HG03135 (cell line): ENCODE measurements around the gene ASCC1.
"Not testable (repeated sequence)": the region's sequence is repeated elsewhere in the genome, so short reads cannot be mapped to it uniquely, and the experiment has no call there.

Experiments used
- ATAC-seq: cut with Tn5 transposase; IDR thresholded peaks from one replicate; pipeline ENCODE4 v1.9.1; 2021; ENCODE audit warnings: mild to moderate bottlenecking, moderate library complexity; ENCODE audit not compliant: unreplicated experiment

ASCC1 gene

DNA sequence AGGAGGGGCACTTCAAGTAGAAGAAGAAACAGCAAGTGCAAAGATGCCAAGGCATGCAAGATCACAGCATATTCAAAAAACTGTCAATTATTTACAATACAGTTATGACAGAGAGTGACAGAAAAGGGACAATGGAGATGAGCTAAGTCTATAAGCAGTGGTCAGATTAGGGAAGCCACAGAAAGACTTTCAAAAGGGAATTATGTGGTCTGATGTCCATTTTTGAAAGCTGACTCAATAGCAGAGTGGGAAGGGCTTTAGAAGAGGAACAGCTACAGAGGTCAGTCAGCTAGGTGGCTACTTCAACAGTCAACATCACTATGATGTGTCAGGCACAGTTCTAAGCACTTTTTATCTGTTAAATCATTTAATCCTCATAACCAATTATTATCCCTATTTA lies 82.6 kb downstream of the ASCC1 start:
- peak; percentile 73 for ATAC-seq

DNA sequence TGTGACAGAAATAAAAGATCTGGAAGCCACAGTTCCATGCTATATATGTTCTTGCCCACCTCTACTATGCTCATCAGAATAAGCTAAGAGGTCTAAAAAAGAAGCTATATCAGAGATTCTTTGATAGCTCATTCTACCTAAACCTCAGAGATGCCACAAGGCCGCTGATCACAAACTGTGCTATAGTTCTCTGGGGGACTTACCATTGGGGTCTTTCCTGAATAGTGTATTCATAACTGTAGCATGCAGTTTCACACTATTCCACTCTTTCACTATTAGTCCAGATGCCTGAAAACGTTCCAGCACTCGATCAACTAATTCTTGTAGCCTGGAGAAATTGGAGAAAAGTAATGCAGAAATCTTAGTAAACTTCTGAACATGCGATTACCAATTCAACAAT lies 83.2 kb downstream of the ASCC1 start:
- ATAC-seq = no peak

DNA sequence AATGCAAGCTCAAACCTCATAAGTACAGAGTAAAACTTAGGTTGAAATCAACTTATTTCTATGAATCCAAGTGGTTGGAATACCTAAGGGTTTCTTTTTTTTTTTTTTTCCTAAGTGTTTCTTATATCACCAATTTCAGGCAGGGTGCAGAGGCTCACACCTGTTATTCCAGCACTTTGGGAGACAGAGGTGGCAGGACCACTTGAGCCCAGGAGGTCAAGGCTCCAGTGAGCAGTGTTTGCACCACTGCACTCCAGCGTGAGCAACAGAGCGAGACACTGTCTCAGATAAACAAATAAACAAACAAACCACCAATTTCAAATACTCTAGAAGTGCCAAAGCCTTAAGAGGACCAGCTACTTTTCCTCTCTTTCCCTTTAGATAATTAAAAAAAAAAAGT lies 88.5 kb downstream of the ASCC1 start:
- ATAC-seq = no peak

DNA sequence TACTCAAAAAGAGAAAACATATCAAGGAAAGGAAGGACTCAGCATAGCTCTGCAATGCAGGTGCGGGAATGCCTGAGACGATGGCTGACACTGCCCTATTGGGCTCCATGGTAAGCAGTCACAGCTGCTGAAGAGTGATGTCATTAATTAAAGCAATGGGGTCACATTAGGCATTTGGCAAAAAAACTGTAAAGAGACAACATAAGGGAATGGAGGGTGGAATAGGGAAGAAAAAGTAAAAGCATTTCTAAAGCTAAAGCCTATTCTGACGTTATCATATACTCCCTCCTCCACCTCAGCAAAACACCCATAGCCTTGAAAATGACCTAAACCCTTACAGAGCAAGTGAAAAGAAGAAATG lies 89.2 kb downstream of the ASCC1 start:
- no peak for ATAC-seq

DNA sequence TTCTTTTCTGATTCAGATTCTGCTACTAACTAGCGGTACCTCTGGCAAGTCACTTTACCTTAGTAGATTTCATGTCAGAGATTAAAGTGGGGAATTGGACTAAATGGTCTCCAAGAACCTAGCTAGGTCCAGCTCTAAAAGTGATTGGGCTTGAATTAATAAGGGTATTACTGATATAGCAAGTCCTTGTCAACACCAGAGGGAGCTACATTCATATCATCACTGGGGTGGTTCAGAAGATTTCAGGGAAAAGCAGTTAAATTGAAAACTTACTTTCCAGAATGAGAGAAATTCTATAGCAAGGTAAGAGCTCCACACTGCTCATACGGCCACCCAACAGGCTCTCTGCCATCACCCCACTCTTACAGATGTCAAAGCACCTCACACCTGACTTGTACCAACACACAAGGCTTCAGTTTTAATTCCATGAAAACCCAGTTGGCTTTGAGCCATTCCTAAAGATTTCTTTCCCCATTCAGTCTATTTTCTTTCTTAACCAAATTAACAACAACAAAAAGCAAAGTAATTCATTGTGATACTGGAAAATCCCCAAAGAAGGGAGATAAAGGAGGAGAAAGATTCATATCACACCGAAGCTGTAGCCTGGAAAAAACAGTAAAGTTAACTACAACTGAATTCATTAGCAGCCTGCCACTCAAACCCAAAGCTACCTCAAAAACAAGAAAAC lies 89.7 kb downstream of the ASCC1 start:
- ATAC-seq = no peak

DNA sequence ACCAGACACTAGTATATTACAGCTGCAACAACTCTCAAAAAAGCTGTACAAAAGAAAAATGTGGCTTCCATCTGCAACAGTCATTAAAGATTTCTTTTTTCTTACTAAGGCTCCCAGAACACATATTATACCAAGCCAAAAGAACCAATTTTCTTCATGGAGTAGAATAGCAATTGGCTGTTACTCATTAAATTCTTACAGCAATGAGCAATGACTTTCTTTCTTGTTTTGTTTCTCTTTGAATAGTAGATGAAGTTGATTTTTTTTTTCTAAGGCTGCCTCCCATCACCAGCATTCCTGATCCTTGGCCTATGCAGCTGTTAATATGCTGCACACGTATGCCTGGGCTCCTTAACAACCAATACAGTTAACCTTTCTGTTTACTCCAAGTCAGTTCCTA lies 91.1 kb downstream of the ASCC1 start:
- no peak for ATAC-seq

DNA sequence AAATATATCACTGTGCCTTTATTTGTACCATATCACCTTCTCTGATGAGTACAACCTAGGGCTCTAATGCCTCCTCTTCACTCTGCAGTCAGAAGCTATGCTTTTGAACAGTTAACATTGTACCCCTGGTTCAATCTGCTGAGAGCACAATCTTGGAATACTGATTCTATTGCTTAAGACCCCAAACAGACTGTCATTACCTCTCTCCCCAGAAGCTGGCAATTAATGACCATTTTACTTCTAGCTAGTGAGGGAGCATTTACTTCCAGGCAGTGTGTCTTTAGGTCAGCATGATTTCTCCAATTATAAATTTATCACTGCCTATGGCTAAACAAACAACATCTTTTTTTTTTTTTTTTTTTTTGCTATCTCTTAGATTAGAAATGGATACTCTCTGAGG lies 91.7 kb downstream of the ASCC1 start:
- ATAC-seq = no peak

DNA sequence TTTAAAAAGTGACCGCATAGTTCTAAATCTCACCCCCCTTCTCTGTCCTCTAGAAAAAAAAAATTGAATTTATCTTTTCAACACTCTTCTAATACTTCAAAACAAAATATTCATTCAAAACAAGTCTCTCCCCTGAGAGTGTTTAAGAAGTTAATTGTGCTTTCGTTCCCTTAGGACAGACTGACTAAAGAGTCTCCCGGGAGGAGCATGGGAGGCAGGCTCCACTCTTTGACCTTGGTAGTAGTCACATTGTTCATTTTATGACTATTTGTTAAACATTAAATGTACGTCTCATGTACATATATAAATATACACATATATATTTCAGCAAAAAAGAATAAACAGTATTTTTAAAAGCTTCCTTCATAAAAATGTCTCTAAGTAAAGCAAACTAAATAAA lies 92.5 kb downstream of the ASCC1 start:
- no peak for ATAC-seq

DNA sequence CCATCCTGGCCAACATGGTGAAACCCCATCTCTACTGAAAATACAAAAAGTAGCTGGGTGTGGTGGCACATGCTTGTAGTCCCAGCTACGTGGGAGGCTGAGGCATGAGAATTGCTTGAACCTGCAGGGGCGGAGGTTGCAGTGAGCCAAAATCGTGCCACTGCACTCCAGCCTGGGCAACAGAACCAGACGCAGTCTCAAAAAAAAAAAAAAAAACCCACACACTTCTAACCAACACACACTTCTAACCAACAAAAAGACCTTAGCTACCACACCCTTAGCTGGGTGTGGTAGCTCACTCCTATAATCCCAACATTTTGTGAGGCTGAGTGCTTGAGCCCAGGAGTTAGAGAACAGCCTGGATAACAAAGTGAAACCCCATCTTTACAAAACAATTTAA lies 93.9 kb downstream of the ASCC1 start:
- ATAC-seq = no peak

DNA sequence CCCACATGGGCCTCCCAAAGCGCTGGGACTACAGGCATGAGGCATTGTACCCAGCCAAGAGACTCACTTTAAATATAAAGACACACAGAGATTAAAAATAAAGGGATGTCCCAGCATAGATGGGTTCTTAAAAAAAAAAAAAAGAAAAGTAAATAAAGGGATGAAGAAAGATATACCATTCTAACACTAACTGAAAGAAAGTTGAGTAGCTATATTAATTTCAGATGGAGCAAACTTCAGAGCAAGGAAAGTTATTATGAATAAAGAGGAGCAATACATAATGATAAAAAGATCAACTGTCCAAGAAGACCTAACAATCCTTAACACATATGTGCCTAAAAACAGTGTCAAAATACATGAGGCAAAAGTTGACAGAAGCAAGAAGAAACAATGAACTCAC lies 94.7 kb downstream of the ASCC1 start:
- ATAC-seq = no peak

DNA sequence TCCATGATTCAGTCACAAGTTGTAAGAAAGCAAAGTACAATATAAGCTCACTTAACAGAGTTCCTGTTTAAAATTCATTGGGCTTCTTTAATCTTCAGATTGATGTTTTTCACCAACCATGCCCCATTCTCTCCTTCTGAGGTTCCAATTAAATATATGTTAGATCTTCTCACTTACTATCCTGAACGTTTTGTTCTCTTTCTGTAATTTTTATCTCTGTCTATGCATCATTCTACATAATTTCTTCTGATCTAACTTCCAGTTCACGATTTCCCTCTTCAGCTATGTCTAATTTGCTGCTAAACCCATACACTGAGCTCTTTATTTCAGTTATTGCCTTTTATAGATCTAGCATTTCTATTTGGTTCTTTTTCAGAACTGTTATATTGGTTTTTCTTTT lies 99.7 kb downstream of the ASCC1 start:
- no peak for ATAC-seq

DNA sequence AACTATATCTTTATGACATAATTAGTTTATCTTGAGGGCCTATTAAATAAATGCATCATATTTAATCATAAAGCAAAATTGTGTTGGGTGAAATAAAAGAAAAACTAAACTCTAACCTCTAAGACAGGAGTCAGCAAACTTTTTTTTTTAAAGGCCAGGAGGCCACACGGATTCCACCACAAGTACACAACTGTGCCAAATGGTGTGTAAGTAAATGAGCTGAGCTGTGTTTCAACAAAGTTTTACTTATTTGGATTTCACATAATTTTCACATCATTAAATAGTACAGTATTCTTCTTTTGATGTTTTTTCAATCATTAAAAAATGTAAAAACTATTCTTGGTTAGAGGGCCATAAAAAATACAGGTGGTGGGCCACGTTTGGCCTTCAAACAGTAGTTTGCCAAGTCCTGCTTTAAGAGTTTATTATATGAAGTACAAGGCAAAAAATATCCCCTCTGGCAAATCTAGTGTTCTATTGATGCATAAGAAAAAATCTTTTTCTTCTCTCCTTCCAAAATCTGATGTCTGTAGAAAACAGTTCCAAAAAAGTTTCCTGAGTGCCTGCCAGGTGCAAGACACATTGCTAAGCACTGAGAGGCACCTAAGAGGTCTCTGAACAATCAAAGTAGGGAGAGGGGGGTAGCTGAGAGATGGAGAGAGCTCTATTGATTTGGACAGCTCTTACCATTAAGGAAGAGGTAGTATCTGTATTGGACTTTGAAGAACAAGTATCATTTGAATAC lies 101.2 kb downstream of the ASCC1 start:
- ATAC-seq = no peak

DNA sequence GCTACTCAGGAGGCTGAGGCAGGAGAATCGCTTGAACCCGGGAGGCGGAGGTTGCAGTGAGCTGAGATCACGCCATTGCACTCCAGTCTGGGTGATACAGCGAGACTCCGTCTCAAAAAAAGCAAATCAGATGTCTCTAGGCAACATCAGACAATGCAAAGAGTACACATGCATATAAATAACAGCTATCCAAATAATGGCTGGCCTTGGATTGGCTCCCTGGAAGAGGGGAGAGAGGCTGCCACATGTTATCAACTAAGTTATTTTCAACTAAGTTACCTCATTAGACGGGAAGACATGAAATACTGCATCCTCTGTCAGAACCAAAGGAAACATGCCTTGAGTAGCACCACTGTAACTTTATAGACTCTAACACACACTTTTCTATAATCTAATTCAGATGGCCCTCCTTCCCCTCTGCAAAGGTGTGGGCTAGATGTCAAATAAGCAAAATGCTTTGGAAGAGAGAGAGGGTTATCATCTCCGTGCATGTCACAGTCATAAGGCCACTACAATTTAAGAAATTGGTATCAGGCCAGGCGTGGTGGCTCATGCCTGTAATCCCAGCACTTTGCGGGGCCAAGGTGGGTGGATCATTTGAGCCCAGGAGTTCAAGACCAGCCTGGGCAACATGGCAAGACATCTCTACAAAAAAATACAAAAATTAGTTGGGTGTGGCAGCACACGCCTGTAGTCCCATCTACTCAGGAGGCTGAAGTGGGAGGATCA lies 105.2 kb downstream of the ASCC1 start:
- ATAC-seq = no peak

DNA sequence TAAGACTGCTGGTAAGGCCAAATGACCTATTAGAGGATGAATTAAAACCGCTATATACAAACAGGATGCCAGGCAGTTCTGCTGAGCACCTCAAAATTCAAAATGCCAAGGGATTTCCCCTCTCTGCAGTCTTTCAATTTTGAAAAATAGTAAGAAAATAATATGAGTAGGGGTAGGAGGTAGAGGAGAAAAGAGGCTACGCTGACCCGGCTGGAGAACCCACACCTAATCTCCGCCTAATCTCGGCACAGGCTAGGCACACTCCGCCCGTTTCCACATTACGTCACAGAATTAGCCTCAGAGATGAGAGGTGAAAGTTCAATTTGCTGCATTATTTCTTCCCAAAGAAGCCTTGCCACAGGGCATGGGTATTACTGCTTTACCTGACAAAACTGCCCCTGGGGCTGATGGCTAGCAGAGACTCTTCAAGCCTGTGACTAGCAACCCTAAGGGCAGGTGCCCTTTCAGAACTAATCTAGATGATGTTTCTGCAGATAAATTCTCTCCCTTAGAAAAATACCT lies 106.4 kb downstream of the ASCC1 start:
- ATAC-seq = no peak

DNA sequence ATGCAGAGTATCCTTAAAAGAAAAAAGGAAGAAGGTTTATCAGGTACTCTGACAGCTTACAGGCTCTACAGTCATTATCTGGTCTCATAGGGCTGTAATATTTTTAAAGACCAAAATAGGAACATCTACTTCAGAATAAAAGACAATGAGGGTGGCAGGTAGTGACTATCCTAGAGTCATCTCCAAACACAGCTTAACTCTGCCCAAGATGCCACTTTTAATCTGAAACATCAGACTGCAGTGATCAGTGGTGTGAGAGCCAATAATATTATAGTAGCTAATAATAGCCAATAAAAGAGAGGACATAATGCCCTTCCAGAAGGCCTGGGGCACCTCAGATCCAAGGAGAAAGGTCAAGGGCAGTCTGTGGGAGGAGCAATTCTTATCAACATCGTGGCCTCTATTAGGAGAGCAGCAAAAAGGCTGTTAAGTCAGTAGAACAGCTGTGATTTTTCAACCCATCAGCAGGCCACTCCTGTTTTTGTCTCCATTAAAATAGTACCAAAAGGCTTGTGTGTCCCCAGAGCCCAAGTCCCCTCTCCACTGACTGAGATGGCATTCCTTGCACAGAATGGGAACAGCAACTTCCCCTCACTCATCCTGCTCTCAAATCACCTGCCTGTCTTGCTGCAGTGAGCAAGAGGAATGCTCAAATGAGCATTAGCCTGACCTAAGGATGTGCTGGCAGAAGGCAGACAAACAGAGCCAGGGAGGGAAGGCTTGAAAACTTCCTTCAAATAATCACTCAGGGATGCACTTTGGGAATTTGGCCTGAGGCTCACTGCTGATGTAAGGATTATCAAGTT lies 107.0 kb downstream of the ASCC1 start:
- ATAC-seq = no peak

DNA sequence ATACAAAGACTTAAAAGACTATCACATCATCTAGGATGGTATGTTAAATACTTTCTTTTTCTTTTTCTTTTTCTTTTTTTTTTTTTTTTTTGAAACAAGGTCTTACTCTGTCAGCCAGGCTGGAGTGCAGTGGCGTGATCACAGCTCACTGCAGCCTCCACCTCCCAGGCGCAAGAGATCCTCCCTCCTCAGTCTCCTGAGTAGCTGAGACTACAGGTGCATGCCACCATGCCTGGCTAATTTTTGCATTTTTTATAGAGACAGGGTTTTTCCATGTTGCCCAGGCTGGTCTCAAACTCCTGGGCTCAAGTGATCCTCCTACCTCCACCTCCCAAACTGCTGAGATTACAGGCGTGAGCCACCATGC lies 108.1 kb downstream of the ASCC1 start:
- ATAC-seq = not testable (repeated sequence)

DNA sequence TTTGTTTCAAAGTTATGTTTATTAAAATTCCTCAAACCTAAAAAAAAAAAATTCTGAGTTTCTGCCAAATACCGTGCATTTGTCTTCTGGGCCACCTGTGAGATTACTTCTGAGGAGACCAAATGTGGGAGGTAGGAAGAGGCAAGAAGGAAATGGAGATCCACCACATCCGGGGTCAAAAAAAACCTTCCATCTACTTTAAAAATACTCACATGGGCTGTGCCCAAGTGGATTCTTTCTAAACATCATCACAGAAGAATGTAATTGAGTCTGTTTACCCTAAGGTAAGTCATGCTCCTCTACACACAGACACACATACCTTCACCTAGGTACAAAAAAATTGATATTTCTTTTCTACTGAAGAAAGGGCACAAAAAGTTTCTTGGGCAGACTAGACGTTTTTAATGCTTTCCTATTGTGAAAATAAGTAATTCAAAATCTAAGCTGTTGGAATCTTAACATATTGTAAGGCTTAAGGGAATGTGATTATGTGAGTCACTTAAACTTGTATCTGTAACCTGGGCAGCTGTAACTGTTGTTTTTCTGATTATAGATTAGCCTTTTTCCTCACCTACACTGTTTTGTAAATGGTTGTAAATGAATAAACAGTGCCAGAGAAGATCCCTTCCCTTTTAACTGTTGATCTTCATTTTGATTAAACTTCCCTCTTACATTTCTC lies 108.6 kb downstream of the ASCC1 start:
- ATAC-seq = no peak

DNA sequence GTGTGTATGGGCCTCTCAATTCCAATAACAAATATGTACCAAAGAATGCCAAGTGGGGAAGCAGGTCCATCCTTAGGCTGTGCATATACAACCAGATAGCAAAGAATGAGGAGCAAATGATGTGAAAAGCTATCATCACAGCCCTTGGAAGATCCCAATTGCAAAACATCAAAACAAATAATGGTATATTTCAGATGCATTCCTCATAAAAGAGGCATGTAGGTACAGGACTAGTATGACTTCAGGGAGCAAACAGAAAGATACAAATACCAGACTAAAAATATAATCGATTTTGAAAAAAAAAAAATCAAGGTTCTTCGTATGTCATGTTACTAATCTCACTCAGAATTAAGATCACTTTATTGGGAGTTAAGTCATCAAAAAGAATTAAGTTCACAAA lies 109.2 kb downstream of the ASCC1 start:
- ATAC-seq = no peak

DNA sequence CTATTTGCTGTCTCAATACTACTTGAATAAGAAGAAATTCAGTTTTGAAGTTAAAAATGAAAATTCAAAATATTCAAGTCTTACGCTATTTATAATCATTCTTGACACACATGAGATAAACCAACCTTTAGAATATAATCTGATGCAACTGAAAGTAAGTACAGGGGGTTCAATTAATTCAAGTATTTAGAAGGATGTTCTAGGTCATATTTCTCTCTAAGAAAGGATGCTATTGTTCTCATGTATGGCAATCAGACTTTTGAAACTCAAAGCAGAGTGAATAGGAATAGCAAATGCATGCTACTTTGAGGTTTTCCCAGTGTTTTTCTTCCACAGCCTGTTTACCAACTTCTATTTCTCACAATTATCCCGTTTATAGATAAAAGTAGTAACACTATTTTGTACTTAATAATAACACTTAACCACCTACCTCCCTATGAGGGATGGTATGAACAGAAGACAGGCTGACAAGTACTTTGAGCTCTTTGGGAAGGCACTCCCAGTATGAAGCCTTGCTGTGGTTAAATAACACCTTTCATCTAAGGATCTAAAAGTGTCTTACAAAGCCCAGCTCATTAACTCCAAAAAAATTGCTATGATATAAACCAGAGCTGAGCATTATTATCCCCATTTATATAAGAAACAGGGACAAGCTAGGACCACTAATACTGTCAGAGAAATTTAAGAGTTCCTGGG lies 109.8 kb downstream of the ASCC1 start:
- ATAC-seq = no peak

DNA sequence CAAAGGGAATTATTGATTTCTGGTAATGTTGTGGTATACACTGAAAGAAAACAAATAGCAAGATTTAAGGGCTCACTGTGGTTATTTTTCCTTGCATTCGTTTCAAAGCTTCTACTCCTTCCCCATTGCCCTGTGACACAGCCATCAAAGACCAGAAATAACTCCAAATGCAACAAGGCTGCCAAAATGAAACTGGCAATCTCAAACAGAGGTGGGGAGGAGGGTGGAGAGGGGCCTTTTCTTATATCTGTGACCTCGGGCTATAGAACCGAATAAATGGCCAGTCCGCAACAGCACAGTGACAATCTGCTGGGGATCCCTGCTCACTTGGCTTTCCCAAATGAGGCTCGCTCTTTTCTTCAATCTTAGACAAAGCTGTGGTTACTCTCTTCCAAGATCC lies 110.4 kb downstream of the ASCC1 start:
- ATAC-seq = no peak
